GM18511 (cell line): ENCODE results near the gene TAF11L2.
"Not testable (repeated sequence)": the region's sequence is repeated elsewhere in the genome, so short reads cannot be mapped to it uniquely, and the experiment has no call there.

ENCODE experiments used
- ATAC-seq: cut with Tn5 transposase; IDR thresholded peaks from one replicate; pipeline ENCODE4 v1.9.1; 2021; ENCODE audit warnings: mild to moderate bottlenecking, moderate library complexity; ENCODE audit not compliant: unreplicated experiment

Gene TAF11L2

GRCh38 chr5:17497931-17498330, at the start of gene TAF11L2:
TAF11L2 (plus strand) TSS chr5:17498231.
- not testable (repeated sequence) for ATAC-seq

- no peak for ATAC-seq
These were observed 49.2 kb upstream of the TAF11L2 start for GRCh38 chr5:17448877-17449276.

- no peak for ATAC-seq
These were observed 45.1 kb upstream of the TAF11L2 start for GRCh38 chr5:17452936-17453335.

- ATAC-seq, result no peak
These were observed 42.1 kb upstream of the TAF11L2 start for GRCh38 chr5:17455942-17456341.

- no peak for ATAC-seq
These were observed 36.2 kb upstream of the TAF11L2 start for GRCh38 chr5:17461793-17462192.

- ATAC-seq, result no peak
These were observed 34.4 kb upstream of the TAF11L2 start for GRCh38 chr5:17463653-17464052.

- ATAC-seq, result no peak
These were observed 28.0 kb upstream of the TAF11L2 start for GRCh38 chr5:17470064-17470463.

GRCh38 chr5:17475064-17475463, 23.0 kb upstream of the TAF11L2 start:
- ATAC-seq, result not testable (repeated sequence)

- ATAC-seq, result no peak
These were observed 21.0 kb upstream of the TAF11L2 start for GRCh38 chr5:17477043-17477442.

GRCh38 chr5:17477573-17478265, 20.3 kb upstream of the TAF11L2 start:
- ATAC-seq, result no peak

GRCh38 chr5:17481378-17481777, 16.7 kb upstream of the TAF11L2 start:
- ATAC-seq, result no peak

- ATAC-seq, result no peak
These were observed 15.2 kb upstream of the TAF11L2 start for GRCh38 chr5:17482790-17483189.

GRCh38 chr5:17486464-17487173, 11.4 kb upstream of the TAF11L2 start:
- not testable (repeated sequence) for ATAC-seq

- no peak for ATAC-seq
These were observed 10.9 kb upstream of the TAF11L2 start for GRCh38 chr5:17487174-17487512.

GRCh38 chr5:17491257-17491656, 6.8 kb upstream of the TAF11L2 start:
- ATAC-seq, result not testable (repeated sequence)

- ATAC-seq, result no peak
These were observed 5.3 kb upstream of the TAF11L2 start for GRCh38 chr5:17492770-17493169.

- ATAC-seq, result no peak
These were observed 585 bp upstream of the TAF11L2 start for GRCh38 chr5:17497446-17497845.

- no peak for ATAC-seq
These were observed 13.8 kb downstream of the TAF11L2 start for GRCh38 chr5:17511775-17512325.

- not testable (repeated sequence) for ATAC-seq
These were observed 19.5 kb downstream of the TAF11L2 start for GRCh38 chr5:17517526-17517925.

GRCh38 chr5:17518067-17518466, 20.0 kb downstream of the TAF11L2 start, which contains the start of gene TAF11L3:
TAF11L3 (plus strand) TSS chr5:17518367.
- ATAC-seq, result not testable (repeated sequence)

- ATAC-seq, result not testable (repeated sequence)
These were observed 21.5 kb downstream of the TAF11L2 start for GRCh38 chr5:17519508-17519907.

- ATAC-seq, result not testable (repeated sequence)
These were observed 23.5 kb downstream of the TAF11L2 start, which contains the start of gene TAF11L4 for GRCh38 chr5:17521501-17521900. TAF11L4 (plus strand) TSS chr5:17521801.
